ENCODE results near the gene CES4A.

CES4A gene

GRCh38 chr16:66983033-66983432 is 5.4 kb upstream of the CES4A start:
- CTCF ChIA-PET: interaction anchor here (0.6 kb wide), 1 partner anchor 172 kb away, joined by 3 read pairs; no protein-coding TSS in a partner anchor
- TF ChIP-seq ZNF621 (tag by site-specific recombination; IDR thresholded peaks at IDR 0.05): no peak

GRCh38 chr16:66984892-66985311 is 3.5 kb upstream of the CES4A start:
- POLR2A ChIA-PET: no interaction called here
- no peak for TF ChIP-seq REST (tag by site-specific recombination; IDR thresholded peaks at IDR 0.05)
- Histone ChIP-seq H3K9me3 (ENCODE audit: control insufficient read depth, insufficient read depth, low read depth, low read length) (no peaks in the 10 kb centered on the region), H3K4me3 (ENCODE audit: low read depth, low read length) (no peak overlapping the region), H3K27ac (ENCODE audit: extremely low read depth, low read depth, low read length) (no peak overlapping the region), H3K4me1 (ENCODE audit: control insufficient read depth, insufficient read depth, low read length) (no peaks in the 10 kb centered on the region), H3K36me3 (ENCODE audit: control insufficient read depth in 2 of 2, insufficient read depth in 1 of 2, low read length in 2 of 2) (no peaks in the 10 kb centered on the region)
- CTCF ChIA-PET: interaction anchor here (0.7 to 1.4 kb wide), 4 partner anchors 9 to 170 kb away, joined by 3 to 7 read pairs (median 5); no protein-coding TSS in a partner anchor

More at GRCh38 chr16:66983033-66983432, 5.4 kb upstream of the CES4A start:
- Histone ChIP-seq H3K9me3 (ENCODE audit: control insufficient read depth, insufficient read depth, low read depth, low read length) (no peaks in the 10 kb centered on the region), H3K4me3 (ENCODE audit: low read depth, low read length) (no peak overlapping the region), H3K27ac (ENCODE audit: extremely low read depth, low read depth, low read length) (no peak overlapping the region), H3K4me1 (ENCODE audit: control insufficient read depth, insufficient read depth, low read length) (no peaks in the 10 kb centered on the region), H3K36me3 (ENCODE audit: control insufficient read depth in 2 of 2, insufficient read depth in 1 of 2, low read length in 2 of 2) (no peaks in the 10 kb centered on the region)
- POLR2A ChIA-PET: no interaction called here

DNA sequence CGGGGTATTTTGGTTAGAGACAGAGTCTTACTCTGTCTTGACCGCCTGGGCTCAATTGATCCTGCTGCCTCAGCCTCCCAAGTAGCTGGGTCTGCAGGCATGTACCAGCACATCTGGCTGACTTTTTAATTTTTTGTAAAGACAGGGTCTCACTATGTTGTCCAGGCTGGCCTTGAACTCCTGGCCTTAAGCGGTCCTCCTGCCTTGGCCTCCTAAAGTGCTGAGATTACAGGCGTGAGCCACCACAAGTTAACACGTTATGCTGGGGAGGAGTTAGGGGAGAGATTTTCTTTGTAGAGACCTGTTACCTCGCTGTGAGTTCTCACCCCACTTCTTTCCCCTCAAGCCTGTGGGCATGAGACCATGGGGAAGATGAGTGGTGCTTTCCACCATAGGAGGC is 1.8 kb upstream of the CES4A start:
- Histone ChIP-seq H3K4me3 (ENCODE audit: low read depth, low read length) (no peak overlapping the region), H3K9me3 (ENCODE audit: control insufficient read depth, insufficient read depth, low read depth, low read length) (no peaks in the 10 kb centered on the region), H3K36me3 (ENCODE audit: control insufficient read depth in 2 of 2, insufficient read depth in 1 of 2, low read length in 2 of 2) (no peaks in the 10 kb centered on the region), H3K27ac (ENCODE audit: extremely low read depth, low read depth, low read length) (no peak overlapping the region), H3K4me1 (ENCODE audit: control insufficient read depth, insufficient read depth, low read length) (no peaks in the 10 kb centered on the region)
- ChIA-PET CTCF (interaction anchor here (0.6 to 1.4 kb wide), 5 partner anchors 32 to 1807 kb away, joined by 3 to 7 read pairs (median 3); partner anchors contain the start of gene B3GNT9), POLR2A (no interaction called here)
- TF ChIP-seq ZNF121 (tag by site-specific recombination; IDR thresholded peaks at IDR 0.05): peak; percentile 61; the same call in 1 of the 2 replicates
- TF ChIP-seq, protein P1, sequence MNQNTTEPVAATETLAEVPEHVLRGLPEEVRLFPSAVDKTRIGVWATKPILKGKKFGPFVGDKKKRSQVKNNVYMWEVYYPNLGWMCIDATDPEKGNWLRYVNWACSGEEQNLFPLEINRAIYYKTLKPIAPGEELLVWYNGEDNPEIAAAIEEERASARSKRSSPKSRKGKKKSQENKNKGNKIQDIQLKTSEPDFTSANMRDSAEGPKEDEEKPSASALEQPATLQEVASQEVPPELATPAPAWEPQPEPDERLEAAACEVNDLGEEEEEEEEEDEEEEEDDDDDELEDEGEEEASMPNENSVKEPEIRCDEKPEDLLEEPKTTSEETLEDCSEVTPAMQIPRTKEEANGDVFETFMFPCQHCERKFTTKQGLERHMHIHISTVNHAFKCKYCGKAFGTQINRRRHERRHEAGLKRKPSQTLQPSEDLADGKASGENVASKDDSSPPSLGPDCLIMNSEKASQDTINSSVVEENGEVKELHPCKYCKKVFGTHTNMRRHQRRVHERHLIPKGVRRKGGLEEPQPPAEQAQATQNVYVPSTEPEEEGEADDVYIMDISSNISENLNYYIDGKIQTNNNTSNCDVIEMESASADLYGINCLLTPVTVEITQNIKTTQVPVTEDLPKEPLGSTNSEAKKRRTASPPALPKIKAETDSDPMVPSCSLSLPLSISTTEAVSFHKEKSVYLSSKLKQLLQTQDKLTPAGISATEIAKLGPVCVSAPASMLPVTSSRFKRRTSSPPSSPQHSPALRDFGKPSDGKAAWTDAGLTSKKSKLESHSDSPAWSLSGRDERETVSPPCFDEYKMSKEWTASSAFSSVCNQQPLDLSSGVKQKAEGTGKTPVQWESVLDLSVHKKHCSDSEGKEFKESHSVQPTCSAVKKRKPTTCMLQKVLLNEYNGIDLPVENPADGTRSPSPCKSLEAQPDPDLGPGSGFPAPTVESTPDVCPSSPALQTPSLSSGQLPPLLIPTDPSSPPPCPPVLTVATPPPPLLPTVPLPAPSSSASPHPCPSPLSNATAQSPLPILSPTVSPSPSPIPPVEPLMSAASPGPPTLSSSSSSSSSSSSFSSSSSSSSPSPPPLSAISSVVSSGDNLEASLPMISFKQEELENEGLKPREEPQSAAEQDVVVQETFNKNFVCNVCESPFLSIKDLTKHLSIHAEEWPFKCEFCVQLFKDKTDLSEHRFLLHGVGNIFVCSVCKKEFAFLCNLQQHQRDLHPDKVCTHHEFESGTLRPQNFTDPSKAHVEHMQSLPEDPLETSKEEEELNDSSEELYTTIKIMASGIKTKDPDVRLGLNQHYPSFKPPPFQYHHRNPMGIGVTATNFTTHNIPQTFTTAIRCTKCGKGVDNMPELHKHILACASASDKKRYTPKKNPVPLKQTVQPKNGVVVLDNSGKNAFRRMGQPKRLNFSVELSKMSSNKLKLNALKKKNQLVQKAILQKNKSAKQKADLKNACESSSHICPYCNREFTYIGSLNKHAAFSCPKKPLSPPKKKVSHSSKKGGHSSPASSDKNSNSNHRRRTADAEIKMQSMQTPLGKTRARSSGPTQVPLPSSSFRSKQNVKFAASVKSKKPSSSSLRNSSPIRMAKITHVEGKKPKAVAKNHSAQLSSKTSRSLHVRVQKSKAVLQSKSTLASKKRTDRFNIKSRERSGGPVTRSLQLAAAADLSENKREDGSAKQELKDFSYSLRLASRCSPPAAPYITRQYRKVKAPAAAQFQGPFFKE (tag by site-specific recombination; IDR thresholded peaks at IDR 0.05; ENCODE audit: borderline replicate concordance): no peak
- TF ChIP-seq YY2 (tag by site-specific recombination; IDR thresholded peaks at IDR 0.05): no peak
- TF ChIP-seq, protein P2, sequence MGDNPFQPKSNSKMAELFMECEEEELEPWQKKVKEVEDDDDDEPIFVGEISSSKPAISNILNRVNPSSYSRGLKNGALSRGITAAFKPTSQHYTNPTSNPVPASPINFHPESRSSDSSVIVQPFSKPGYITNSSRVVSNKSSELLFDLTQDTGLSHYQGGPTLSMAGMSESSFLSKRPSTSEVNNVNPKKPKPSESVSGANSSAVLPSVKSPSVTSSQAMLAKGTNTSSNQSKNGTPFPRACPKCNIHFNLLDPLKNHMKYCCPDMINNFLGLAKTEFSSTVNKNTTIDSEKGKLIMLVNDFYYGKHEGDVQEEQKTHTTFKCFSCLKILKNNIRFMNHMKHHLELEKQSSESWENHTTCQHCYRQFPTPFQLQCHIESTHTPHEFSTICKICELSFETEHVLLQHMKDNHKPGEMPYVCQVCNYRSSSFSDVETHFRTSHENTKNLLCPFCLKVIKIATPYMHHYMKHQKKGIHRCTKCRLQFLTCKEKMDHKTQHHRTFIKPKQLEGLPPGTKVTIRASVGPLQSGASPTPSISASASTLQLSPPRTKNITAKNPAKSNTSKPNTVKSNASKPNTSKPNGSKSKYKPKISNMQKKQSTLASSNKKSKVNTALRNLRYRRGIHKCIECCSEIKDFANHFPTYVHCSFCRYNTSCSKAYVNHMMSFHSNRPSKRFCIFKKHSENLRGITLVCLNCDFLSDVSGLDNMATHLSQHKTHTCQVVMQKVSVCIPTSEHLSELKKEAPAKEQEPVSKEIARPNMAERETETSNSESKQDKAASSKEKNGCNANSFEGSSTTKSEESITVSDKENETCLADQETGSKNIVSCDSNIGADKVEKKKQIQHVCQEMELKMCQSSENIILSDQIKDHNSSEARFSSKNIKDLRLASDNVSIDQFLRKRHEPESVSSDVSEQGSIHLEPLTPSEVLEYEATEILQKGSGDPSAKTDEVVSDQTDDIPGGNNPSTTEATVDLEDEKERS (tag by site-specific recombination; IDR thresholded peaks at IDR 0.05): no peak
- no peak for TF ChIP-seq FEZF1 (tag by site-specific recombination; IDR thresholded peaks at IDR 0.05)
- no peak for TF ChIP-seq ZNF404 (tag by site-specific recombination; IDR thresholded peaks at IDR 0.05)

Data from HEK293 (cell line).